GM19238 (cell line): ENCODE results near the gene GYG2.
"Not testable (repeated sequence)": the region's sequence is repeated elsewhere in the genome, so short reads cannot be mapped to it uniquely, and the experiment has no call there.

Experiments used
- DNase-seq: peaks from one replicate; pipeline ENCODE4 v3.0.0; 2011; ENCODE audit warnings: low spot score; ENCODE audit not compliant: insufficient read length

The GYG2 gene

DNA sequence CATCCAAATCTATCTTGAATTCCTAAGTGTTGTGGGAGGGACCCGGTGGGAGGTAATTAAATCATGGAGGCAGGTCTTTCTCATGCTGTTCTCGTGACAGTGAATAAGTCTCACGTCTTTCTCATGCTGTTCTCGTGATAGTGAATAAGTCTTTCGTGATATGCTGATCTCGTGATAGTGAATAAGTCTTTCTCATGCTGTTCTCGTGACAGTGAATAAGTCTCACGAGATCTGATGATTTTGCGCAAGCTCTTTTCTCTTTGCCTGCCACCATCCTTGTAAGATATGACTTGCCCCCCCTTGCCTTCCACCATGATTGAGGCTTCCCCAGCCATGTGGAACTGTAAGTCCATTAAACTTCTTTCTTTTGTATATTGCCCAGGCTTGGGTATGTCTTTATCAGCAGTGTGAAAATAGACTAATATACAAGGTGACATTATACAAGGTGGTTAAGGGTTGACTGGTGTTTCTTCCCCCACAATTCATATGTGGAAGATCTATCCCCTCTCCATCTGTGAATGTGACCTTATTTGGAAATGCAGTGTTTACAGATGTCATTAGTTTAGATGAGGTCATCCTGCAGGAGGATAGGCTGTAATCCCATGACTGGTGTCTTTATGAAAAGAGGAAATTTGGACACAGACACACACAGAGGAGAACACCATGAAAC lies 72.8 kb downstream of the GYG2 start:
- no peak for DNase-seq

DNA sequence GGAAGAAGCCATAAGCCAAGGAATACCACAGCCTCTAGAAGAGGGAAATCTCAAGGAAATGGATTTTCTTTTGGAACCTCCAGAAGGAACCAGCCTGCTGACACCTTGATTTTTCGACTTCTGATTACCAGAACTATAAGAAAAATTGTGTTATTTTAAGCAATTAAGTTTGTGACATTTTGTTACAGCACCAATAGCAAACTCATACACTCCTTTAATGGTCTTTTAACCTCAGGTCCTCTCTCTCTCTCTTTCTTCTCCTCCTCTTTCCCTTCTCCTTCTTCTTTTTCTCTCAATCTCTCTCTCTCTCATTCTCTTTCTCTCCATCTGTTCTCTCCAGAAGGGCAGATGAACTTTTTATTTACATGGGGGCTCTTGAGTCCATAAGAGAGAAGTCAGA lies 74.1 kb downstream of the GYG2 start:
- DNase-seq, result no peak

DNA sequence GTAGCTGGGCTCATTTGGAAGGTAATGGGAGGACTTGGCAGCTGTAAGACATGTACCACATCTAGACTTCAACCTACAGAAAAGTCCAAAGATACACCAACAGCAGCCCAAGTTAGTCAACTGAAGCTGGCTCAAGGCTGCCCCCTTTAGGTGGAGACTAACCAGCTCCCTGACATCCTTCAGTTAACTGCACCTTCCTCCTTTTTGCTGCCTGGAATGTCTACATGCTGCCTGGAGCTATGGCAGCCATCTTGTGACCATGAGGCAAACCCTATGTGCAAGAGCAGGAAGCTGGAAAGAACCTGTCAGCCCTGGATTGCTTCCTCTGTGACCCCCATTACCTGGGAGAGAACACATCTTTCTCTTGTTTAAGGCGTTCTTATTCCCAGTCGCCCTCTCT lies 74.6 kb downstream of the GYG2 start:
- no peak for DNase-seq

DNA sequence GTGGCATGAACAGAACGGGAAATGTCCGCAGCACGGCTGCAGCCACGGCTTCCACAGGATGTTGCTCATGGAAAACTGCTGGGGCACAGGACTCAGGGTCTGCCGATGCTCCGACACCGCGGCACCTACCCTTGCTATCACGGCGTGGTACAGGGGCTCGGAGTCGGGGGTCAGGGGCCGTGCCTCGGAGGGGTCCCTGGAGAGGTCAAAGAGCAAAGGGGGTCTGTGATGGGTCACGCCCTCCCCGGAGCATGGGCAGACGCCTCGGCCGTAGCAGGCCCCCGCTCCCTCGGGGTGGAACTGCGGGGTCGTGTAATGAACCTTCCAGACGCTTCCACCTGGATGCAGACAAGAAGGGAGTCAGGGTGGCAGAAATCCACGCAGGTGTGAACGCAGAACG lies 78.6 kb downstream of the GYG2 start:
- DNase-seq, result no peak

DNA sequence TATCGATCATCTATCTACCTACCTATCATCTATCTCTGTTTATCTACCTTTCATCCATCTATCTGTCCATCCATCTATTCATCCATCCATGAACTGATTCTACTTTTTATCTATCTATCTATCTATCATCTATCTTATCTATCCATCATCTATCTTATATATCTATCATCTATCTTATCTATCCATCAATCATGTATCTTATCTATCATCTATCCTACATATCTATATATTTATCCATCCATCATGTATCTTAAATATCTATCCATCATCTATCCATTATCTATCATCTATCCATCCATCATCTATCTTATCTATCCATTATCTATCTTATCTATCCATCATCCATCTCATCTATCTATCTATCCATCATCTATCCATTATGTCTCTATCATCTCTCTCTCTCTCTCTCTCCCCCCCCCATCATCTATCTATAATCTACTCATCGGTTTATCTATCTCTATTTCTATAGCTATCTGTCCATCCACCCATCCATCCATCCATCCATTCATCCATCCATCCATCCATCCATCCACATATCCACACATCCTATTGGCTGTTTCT lies 79.5 kb downstream of the GYG2 start:
- DNase-seq, result no peak

DNA sequence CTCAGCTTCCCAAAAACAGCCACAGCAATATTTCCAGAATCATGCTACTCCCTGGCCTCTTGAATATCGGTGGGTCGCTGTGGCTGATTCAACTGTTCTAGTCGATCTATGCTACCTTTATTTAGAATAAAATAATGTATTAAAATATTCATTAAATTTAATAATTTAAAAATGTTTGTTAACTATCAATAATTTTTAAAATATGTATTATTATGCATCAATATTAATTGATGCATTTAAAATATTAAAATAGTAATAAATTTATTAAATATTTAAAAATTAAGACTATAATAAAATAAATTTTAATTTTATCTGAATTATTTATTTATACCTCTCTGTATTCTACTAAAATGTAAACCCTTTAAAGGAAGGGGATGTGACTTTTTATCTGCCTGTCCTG lies 81.4 kb downstream of the GYG2 start:
- no peak for DNase-seq

DNA sequence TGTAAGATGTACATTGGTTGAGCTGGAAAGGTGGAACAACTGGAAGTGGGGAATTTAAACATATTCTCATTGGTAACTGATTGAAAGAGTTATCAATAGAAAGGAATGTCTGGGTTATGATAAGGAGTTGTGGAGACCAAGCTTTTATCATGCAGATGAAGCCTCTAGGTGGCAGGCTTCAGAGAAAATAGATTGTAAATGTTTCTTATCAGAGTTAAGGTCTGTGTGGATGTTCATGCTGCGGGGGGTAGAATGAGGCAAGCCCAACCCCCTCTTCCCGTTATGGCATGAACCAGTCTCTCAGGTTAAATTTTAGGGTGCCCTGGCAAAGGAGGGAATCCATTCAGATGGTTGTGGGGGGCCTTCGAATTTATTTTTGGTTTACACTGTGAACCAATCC lies 84.4 kb downstream of the GYG2 start:
- DNase-seq, result no peak

DNA sequence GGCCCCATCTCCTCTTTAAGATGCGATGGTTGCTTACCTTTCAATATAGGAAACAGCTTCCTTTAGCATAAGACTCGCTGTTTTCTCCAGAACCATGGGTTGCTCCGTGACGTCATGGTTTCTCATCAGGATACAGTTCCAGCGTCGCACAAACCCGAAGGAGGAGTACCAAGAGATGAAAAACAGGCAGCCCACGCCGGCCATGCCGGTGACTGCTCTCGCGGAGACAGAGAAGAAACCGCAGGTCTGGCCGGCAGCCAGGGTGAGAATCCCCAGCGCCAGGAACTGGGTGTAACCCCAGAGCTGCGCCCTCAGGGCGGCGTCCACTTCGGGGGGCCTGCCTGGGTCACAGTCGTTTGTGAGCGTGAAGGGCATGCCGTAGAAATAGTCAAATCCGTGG lies 89.0 kb downstream of the GYG2 start:
- no peak for DNase-seq

DNA sequence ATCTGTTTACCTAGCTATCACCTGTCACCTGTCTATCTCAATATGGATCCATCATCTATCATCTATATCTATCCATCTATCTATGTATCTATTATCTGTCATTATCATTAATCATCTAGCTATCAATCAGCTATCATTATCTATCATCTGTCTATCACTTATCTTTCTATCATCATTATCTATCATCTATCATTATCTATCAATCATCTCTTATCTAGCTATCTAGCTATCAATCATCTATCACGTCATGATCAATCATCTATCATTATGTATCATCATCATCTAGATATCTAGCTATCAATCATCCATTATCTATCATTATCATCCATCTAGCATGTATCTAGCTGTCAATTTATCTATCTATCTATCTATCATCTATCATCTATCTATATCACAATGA lies 92.5 kb downstream of the GYG2 start:
- no peak for DNase-seq

DNA sequence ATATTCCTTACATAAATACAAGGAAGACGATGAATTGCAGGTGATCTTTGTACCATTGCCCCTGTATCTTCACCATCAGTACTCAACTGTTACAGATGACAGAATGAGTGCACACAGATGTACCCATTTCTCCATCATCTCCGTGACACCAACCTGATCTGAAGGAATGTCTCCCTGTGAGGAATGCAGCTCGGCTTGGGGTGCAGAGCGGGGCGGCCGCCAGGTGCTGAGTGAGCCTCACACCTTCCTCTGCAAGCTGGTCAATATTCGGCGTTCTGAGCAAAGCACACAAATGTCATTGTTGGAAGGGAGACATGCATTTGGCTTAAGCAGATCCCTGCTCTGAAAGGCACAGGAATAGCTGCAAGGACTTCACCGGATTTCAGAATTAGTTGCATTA lies 93.0 kb downstream of the GYG2 start:
- no peak for DNase-seq

DNA sequence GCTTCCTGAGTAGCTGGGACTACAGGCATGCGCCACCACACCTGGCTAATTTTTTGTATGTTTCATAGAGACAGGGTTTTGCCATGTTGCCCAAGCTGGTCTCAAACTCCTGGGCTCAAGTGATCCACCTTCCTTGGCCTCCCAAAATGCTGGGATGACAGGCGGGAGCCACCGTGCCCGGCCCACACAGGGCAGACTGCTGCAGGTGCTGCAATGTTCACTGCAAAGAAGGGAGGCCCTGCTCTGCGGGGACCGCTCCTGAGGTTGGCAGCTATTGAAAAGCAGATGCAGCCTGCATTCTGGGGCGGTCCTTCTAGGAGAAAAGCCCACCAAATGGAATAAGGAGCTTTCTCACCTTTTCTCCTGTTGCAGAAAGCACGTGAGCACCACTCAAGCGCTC lies 95.4 kb downstream of the GYG2 start:
- no peak for DNase-seq

DNA sequence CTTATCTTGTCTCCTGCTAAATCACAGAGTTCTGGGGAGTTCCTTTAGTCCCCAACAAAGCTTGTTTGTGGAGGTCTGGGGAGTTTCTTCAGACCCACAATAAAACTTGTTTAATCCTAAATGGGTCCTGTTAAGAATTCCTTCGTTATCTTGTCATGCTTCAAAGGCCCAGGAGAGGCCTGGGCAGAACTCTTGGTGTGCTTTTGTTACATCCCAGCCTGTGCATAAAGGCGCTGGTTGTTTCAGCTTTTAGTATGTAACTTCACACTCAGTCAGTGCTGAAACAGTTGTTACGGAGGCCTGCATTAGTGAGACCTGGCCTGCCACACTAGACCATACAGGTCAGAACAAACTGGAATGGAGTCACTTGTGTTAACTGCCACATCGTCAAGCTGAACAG lies 97.5 kb downstream of the GYG2 start:
- DNase-seq, result not testable (repeated sequence)

DNA sequence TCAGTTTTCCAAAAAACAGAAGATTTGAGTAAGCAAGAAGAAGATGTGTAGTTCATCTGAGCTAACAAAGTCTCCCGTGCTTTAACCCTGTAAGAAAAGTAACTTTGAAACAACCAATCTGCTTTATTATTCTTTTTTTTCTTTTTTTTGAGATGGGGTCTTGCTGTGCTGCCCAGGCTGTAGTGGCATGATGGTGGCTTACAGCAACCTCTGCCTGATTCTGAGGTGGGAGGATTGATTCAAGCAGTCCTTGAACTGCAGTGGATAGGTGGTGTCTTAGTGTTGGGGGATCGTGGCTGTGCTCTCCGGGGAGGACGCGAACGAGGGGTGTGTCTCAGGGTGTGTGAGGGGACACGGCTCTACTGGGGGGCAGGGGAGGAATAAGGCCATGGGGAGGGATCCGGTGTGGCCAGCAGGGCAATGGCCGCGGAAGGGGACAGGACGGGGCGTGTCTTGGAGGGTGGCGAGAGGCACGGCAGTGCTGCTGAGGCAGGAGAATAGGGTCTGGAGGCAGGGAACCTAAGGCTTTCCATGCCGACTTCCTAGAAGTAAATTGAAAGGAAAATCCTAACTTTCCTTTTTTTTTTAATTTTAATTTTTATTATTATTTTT lies 98.0 kb downstream of the GYG2 start:
- DNase-seq, result no peak

DNA sequence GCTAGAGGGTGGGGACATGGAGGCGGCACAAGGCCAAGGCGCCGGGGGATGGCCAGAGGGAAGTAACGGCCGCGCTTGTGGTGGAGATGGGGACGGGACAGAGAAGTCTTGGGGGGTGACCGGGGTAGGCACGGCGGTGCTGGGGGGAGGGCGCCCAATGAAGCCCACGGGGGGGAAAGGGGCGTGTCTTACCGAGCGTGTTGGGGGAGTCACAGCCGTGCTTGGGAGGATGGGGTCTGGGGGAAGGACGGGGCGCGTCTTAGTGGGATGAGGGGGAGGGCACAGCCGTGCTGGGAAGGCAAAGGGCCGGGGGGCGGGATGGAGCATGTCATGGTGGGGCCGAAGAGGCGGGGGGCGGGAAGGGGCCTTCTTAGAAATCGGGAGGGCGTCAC lies 99.5 kb downstream of the GYG2 start:
- DNase-seq, result no peak

DNA sequence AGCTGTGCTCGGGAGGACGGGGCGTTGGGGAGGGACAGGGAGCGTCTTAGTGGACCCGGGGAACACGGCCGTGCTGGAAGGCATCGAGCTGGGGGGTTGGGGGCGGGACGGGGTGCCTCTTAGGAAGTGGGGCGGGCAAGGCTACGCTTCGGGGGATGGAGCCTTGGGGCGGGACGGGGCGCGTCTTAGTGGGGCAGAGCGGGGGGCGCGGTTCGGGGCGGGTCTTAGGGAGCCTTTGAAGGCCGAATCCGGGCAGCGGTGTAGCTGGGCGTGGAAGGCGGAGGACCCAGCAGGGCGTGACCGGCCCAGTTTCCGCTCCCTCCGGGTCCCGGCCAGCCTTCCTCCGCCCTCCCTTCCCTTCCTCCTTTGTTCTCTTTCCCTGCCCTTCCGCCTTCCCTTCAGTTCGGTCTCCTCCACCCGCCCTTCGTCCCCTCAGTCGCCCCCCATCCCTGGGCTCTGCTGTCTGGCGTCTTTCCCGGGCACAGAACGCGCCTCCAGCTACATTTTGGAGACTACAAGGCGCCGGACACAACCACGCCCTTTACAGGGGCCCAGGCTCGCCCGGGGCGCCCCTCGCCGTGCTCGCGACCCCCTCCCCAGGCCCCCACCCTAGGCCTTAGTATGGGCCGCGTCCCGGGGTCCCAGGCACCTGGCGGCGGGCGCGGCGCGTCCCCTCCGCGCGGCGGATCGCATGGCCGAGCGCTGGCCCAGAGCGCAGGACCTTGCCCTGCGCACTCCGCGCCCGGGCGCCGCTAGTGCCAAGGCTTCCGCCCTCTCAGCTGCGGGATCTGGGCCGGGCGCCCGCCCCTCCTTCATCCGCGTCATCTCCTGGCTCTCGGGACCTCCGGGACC lies 100.1 kb downstream of the GYG2 start, which contains the start of gene ARSD:
Gene ARSD, minus strand, starts transcription at position 757 of the 852 bp plus-strand sequence. Its CDS starts 64 bp downstream, at position 693.
- peak; percentile 60 for DNase-seq

DNA sequence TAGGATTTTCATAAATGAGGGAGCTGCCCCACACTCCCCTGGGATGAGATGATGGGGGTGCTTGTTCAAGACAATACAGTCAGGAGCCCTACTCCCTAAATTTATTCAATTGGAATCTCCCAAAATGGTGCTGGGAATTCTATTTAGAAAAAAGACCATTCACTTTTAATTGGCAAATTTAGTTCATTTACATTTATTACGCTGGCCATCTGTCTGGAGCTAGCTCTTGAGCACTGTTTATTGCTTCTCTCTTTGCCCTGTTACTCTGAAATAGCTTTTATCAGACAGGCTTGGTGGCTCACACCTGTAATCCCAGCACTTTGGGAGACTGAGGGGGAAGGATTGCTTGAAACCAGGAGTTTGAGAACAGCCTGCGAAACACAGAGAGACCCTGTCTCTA lies 102.4 kb downstream of the GYG2 start:
- no peak for DNase-seq

DNA sequence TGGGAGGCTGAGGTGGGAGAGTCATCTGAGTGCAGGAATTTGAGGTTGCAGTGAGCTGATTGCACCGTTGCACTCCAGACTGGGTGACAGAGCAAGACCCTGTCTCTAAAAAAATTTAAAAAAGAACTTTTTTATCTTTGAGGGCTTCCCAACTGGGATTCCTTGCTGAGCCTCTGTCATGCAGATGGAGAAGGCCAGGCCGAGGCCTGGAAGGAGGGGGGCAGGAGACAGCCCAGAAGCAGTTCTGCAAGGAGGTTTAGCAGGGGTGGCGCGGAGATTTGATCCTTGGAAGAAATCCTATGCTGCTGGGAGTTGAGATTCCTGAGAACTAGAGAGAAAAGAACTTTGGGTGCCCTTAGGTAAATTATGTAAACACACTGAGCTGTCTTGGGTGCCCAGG lies 102.9 kb downstream of the GYG2 start:
- no peak for DNase-seq
